ENCODE data around the gene PARD6G. TPM values are rescaled to one million over a fixed set of nuclear protein-coding genes. Genes with fewer than 3 reads are reported as not detected.

The PARD6G gene
- total and polyA plus RNA-seq, 2 experiments from 2014 or later = 6.9 to 18.5 TPM

Other genes starting within 250 kb of the PARD6G start
- 43.3 and 46.5 TPM in 2 replicates for gene RBFA, start 213.1 kb downstream of the PARD6G start, total RNA-seq (2014; rRNA removed; shearing (Covaris generic))
- 33.8 and 36.3 TPM in 2 replicates for gene RBFA, start 213.1 kb downstream of the PARD6G start, polyA plus RNA-seq (2016; fragmentation: Nextera tagmentation; extraction: Ambion mirVana)
- gene ADNP2, start 138.3 kb downstream of the PARD6G start, total RNA-seq (2014; rRNA removed; shearing (Covaris generic)) = 53.6 and 66.4 TPM in 2 replicates
- 18.5 and 19.3 TPM in 2 replicates for gene ADNP2, start 138.3 kb downstream of the PARD6G start, polyA plus RNA-seq (2016; fragmentation: Nextera tagmentation; extraction: Ambion mirVana)